ENCODE results near the gene MYH3.

- TF ChIP-seq POLR2AphosphoS5 (IDR thresholded peaks at IDR 0.05), result no peak
- TF ChIP-seq CTCF (IDR thresholded peaks at IDR 0.05), result no peak
- TF ChIP-seq POLR2A (IDR thresholded peaks at IDR 0.05), result no peak
Observed at GRCh38 chr17:10583834-10584233, 73.3 kb downstream of the MYH3 start.

Data from transverse colon (tissue), 4 donors.